Measurements from ENCODE around the gene C17orf50.

The C17orf50 gene

DNA sequence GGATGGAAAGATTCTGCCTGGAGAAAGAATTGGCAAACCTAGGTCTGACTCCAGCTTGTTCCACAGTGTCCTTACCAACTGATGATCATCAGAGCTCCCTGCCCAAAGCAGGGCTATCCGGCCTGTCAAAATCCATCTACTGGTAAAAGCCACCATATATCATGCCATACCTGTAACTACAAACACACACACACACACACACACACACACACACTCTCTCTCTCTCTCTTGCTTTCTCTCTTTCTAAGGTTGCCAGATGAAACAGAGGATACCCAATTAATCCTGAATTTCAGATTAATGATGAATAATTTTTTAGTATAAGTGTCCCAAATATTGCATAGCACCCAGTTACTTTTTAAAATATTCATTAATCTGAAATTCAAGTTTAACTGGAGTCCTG, 36.3 kb downstream of the C17orf50 start:
- H3K4me3 ChIP-seq (ENCODE audit: low read depth, low read length) = no peak overlapping the region
- TF ChIP-seq, protein P1, sequence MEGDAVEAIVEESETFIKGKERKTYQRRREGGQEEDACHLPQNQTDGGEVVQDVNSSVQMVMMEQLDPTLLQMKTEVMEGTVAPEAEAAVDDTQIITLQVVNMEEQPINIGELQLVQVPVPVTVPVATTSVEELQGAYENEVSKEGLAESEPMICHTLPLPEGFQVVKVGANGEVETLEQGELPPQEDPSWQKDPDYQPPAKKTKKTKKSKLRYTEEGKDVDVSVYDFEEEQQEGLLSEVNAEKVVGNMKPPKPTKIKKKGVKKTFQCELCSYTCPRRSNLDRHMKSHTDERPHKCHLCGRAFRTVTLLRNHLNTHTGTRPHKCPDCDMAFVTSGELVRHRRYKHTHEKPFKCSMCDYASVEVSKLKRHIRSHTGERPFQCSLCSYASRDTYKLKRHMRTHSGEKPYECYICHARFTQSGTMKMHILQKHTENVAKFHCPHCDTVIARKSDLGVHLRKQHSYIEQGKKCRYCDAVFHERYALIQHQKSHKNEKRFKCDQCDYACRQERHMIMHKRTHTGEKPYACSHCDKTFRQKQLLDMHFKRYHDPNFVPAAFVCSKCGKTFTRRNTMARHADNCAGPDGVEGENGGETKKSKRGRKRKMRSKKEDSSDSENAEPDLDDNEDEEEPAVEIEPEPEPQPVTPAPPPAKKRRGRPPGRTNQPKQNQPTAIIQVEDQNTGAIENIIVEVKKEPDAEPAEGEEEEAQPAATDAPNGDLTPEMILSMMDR (IDR thresholded peaks at IDR 0.05; ENCODE audit: low read depth, low read length) = no peak
- DNase-seq = no peak
- no peaks in the 10 kb centered on the region for H3K36me3 ChIP-seq
- H3K9me3 ChIP-seq (ENCODE audit: severe bottlenecking) = no peaks in the 10 kb centered on the region
- peaks cover 16% of the 10 kb centered on the region for H3K27me3 ChIP-seq (ENCODE audit: insufficient read depth, low read depth, severe bottlenecking)
- H3K27ac ChIP-seq = no peak overlapping the region

DNA sequence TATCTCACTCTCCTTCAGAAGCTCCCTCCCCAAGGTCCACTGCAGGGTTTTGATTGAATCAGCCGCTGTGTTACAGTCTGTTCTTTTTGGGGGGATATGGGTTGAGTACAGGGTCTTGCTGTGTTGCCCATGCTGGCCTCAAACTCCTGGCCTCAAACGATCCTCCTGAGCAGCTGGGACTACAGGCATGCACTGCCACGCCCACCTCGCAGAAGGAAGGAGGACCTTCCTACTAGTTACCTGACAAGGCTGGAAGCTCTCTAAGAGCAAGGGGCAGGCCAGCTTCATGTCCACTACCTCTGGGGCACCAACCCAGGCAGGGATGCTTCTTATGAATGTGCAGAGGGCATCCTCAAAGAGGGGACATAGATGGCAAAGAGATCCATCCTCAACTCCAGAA, 36.7 kb downstream of the C17orf50 start:
- TF ChIP-seq, protein P1 (IDR thresholded peaks at IDR 0.05; ENCODE audit: low read depth, low read length) = no peak
- Histone ChIP-seq H3K27me3 (ENCODE audit: insufficient read depth, low read depth, severe bottlenecking) (peaks cover 16% of the 10 kb centered on the region), H3K36me3 (no peaks in the 10 kb centered on the region), H3K9me3 (ENCODE audit: severe bottlenecking) (no peaks in the 10 kb centered on the region), H3K27ac (no peak overlapping the region), H3K4me3 (ENCODE audit: low read depth, low read length) (no peak overlapping the region)
- no peak for DNase-seq

DNA sequence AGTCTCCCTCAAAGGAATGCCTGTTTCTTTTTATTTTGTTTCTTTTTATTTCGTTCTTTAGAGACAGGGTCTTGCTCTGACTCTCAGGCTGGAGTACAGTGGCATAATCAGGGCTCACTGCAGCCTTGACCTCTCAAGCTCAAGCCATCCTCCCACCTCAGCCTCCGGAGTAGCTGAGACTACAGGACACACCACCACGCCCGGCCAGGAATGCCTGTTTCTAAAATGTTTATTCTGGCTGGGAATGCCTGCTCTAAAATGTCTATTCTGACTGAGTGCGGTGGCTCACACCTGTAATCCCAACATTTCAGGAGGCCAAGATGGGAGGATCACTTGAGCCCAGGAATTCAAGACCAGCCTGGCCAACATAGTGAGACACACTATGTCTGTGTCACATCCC, 37.2 kb downstream of the C17orf50 start:
- no peaks in the 10 kb centered on the region for H3K9me3 ChIP-seq (ENCODE audit: severe bottlenecking)
- H3K36me3 ChIP-seq = no peaks in the 10 kb centered on the region
- H3K27ac ChIP-seq = no peak overlapping the region
- TF ChIP-seq, protein P1 (IDR thresholded peaks at IDR 0.05; ENCODE audit: low read depth, low read length) = no peak
- H3K4me3 ChIP-seq (ENCODE audit: low read depth, low read length) = no peak overlapping the region
- peaks cover 16% of the 10 kb centered on the region for H3K27me3 ChIP-seq (ENCODE audit: insufficient read depth, low read depth, severe bottlenecking)
- no peak for DNase-seq

DNA sequence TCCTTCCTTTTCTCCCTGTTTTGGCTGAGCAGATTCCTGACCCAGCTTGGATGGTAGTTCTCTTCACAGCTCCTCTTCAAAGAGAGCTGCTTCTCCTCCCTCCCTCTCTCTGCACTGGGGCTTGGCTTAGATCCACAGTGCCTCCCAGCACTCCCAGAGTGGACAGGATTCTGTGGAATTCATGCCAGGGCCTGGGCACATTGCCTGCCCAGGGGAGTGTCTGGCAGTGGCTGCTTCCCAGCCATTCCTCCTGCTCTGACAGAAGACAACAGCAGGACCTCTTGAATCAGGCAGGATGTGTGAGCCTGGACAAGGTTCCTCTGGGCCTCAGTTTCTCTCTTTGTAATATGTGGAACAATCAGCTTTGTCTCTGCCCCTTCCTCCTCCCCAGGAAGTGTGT, 39.3 kb downstream of the C17orf50 start:
- no peak overlapping the region for H3K4me3 ChIP-seq (ENCODE audit: low read depth, low read length)
- TF ChIP-seq, protein P1 (IDR thresholded peaks at IDR 0.05; ENCODE audit: low read depth, low read length) = no peak
- peaks cover 9% of the 10 kb centered on the region for H3K27me3 ChIP-seq (ENCODE audit: insufficient read depth, low read depth, severe bottlenecking)
- no peak for DNase-seq
- no peak overlapping the region for H3K27ac ChIP-seq
- no peaks in the 10 kb centered on the region for H3K9me3 ChIP-seq (ENCODE audit: severe bottlenecking)
- no peaks in the 10 kb centered on the region for H3K36me3 ChIP-seq

GRCh38 chr17:35801583-35802224, 41.0 kb downstream of the C17orf50 start:
- TF ChIP-seq, protein P1 (IDR thresholded peaks at IDR 0.05; ENCODE audit: low read depth, low read length) = no peak
- Histone ChIP-seq H3K27me3 (ENCODE audit: insufficient read depth, low read depth, severe bottlenecking) (no peaks in the 10 kb centered on the region), H3K27ac (no peak overlapping the region), H3K9me3 (ENCODE audit: severe bottlenecking) (no peaks in the 10 kb centered on the region), H3K4me3 (ENCODE audit: low read depth, low read length) (no peak overlapping the region), H3K36me3 (no peaks in the 10 kb centered on the region)
- DNase-seq = no peak

GRCh38 chr17:35804658-35805192, 44.0 kb downstream of the C17orf50 start:
- Histone ChIP-seq H3K9me3 (ENCODE audit: severe bottlenecking) (no peaks in the 10 kb centered on the region), H3K27ac (no peak overlapping the region), H3K27me3 (ENCODE audit: insufficient read depth, low read depth, severe bottlenecking) (no peaks in the 10 kb centered on the region), H3K36me3 (peaks cover 5% of the 10 kb centered on the region), H3K4me3 (ENCODE audit: low read depth, low read length) (no peak overlapping the region)
- DNase-seq = peak; percentile 68
- TF ChIP-seq, protein P1 (IDR thresholded peaks at IDR 0.05; ENCODE audit: low read depth, low read length) = peak; percentile 83
